ENCODE data around the gene TEX44.
A peak's percentile ranks its signal among the peaks of the same experiment; 100 is the strongest.

The TEX44 gene

DNA sequence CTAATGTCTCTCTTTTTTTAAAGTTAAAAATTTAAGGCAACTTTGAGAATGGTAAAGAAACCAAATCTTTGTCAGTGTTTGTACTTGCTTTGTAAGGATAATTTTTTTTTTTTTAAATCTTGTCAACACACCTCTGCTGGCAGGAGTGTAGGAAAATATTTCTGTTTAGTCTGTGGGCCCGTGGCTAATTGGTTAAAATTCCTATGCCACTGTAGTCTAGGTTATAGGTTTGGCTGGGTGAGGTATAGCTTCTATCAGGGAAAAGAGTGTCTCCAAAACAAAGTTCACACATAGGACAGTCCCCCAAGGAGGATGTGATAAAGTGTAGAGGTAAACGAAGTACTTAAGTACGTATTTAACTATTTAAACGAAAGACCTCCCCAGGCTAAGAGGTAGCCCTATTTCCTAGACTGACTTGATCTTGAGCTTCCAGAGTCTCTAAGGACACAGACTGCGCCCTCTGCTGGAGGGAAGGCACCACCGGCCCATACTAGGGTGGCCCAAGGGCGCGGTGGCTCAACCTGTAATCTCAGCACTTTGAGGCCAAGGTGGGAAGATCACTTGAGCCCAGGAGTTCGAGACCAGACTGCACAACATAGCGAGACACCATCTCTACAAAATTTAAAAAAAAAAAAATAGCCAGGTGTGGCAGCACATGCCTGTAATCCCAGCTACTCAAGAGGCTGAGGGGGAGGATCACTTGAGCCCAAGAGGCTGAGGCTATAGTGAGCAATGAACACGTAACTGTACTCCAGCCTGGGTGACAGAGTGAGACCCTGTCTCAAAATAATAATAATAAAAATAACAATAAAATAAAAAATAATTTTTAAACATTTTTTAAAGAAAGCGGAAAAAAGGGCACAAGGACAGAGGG, 8.9 kb downstream of the TEX44 start:
- Histone ChIP-seq H3K4me3 (ENCODE audit: low read depth, low read length) (no peak overlapping the region), H3K27me3 (replicated peaks) (no peaks in the 10 kb centered on the region), H3K27ac (no peak overlapping the region), H3K36me3 (replicated peaks) (no peaks in the 10 kb centered on the region)
- TF ChIP-seq, protein P1, sequence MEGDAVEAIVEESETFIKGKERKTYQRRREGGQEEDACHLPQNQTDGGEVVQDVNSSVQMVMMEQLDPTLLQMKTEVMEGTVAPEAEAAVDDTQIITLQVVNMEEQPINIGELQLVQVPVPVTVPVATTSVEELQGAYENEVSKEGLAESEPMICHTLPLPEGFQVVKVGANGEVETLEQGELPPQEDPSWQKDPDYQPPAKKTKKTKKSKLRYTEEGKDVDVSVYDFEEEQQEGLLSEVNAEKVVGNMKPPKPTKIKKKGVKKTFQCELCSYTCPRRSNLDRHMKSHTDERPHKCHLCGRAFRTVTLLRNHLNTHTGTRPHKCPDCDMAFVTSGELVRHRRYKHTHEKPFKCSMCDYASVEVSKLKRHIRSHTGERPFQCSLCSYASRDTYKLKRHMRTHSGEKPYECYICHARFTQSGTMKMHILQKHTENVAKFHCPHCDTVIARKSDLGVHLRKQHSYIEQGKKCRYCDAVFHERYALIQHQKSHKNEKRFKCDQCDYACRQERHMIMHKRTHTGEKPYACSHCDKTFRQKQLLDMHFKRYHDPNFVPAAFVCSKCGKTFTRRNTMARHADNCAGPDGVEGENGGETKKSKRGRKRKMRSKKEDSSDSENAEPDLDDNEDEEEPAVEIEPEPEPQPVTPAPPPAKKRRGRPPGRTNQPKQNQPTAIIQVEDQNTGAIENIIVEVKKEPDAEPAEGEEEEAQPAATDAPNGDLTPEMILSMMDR (IDR thresholded peaks at IDR 0.05; ENCODE audit: low read depth, low read length, missing control alignments): peak; percentile 97
- DNase-seq: peak; percentile 70
- in situ Hi-C loops (cut with HindIII; ENCODE audit: low pct_ligation_motif_present, low sequenced_read_pairs): no loop called here

DNA sequence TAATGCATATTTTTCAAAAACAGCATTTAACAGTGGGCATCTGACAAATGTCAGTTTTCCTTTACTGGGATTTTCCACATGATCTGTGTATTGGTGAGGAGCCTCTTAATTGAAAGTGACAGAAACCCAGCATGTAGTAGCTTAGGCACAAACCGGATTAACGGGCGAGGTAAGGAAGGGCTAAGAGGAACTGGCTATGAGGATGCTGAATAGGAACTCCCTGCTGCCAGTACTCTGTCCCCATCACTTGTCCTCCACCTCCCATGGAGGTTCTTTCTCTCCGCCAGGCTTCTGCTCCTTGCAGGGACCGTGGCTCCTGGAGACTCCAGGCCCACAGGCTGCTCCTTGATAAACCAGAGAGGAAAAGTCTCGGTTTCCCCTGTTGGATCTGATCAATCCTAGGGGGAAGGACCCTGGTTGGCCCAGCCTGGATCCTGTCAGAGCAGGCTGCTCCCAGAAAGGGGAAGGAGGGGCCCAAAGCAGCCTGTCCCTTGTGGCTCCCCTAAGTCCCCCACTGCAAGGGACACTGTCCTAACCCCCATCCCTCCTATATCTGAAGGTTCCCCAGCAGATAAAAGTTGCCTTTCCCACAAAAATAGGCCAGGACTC, 10.3 kb downstream of the TEX44 start:
- TF ChIP-seq, protein P1 (IDR thresholded peaks at IDR 0.05; ENCODE audit: low read depth, low read length, missing control alignments): no peak
- no peaks in the 10 kb centered on the region for H3K36me3 ChIP-seq (replicated peaks)
- no peak for DNase-seq
- no peak overlapping the region for H3K27ac ChIP-seq
- no peaks in the 10 kb centered on the region for H3K27me3 ChIP-seq (replicated peaks)
- H3K4me3 ChIP-seq (ENCODE audit: low read depth, low read length): no peak overlapping the region
- in situ Hi-C loops (cut with HindIII; ENCODE audit: low pct_ligation_motif_present, low sequenced_read_pairs): no loop called here

DNA sequence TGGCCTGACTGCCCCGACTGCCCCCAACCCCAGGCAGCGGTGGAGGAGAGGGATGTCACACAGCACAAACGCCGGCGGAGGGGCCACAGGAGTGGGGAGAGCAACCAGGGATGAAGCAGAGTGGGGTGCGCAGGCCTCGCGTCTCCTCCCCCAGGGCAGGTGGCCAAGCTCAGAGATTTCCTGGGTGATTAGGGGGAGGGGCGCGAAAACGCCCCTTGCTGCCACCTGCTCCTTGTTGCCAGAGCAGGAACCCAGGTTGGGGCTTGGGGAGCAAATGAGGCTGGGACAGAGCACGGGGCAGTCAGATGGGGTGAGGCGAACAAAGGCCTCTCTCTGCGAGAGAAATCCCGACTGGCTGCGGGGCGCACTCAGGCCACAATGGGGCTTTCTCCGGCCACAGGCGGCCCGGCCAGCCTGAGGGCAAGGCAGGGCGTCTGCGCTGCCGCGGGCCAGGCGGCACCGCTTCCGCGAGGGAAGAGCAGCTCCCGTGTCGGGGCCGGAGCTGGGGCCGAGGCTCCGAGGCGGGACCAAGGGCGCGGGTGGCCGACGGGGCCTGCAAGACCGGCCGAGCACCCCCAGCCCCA, 11.5 kb downstream of the TEX44 start:
- in situ Hi-C loops (cut with HindIII; ENCODE audit: low pct_ligation_motif_present, low sequenced_read_pairs): no loop called here
- TF ChIP-seq, protein P1 (IDR thresholded peaks at IDR 0.05; ENCODE audit: low read depth, low read length, missing control alignments): no peak
- DNase-seq: no peak

DNA sequence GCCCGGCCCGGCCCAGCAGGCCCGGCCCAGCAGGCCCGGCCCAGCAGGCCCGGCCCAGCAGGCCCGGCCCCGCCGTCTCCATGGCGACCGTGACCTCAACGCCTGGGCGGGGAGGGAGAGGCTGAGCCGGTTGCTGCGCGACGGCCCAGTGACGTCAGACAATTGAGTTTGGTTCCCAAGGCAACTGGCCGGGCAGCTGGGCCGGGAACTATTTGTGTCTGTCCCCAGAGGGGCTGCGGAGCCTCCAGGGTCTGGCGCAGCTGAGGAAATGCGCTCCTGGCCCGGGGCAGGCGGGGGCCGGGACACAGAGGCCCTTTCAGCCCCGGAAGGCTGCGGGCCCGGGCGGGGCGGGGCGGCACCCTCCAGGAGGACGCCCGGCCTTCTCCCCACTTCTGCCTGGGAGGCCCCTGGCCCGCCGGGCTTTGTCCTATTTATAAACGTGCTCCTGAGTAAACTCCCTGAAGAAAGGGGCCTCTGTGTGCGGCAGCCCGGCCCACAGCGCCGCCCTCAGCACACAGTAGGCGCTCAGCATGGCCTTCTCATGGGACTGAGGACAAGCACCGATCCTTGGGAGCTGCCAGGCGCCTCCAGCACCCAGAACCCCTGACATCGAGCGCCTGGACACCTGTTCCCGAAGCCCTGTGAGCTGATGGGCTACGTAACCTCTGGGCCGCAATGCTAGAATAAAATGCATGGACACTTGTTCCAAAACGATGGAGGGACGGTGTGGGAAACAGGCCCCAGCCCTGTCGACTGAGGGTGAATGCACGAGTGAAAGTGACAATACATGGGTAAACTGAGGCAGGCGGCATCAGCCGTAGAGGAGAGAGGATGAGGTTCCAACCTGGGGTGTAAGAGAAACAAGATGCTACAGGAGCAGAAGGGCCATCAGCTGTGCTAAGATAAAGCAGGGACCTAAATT, 12.3 kb downstream of the TEX44 start:
- Histone ChIP-seq H3K36me3 (replicated peaks) (no peaks in the 10 kb centered on the region), H3K27ac (peak overlapping the region; percentile 81), H3K4me3 (ENCODE audit: low read depth, low read length) (peak overlapping the region; percentile 50), H3K27me3 (replicated peaks) (no peaks in the 10 kb centered on the region)
- in situ Hi-C loops (cut with HindIII; ENCODE audit: low pct_ligation_motif_present, low sequenced_read_pairs): no loop called here
- TF ChIP-seq, protein P1 (IDR thresholded peaks at IDR 0.05; ENCODE audit: low read depth, low read length, missing control alignments): no peak
- peak; percentile 99 for DNase-seq

More for the DNA sequence above, 11.5 kb downstream of the TEX44 start:
- H3K36me3 ChIP-seq (replicated peaks): no peaks in the 10 kb centered on the region
- H3K27me3 ChIP-seq (replicated peaks): no peaks in the 10 kb centered on the region
- H3K4me3 ChIP-seq (ENCODE audit: low read depth, low read length): peak overlapping the region; percentile 50
- H3K27ac ChIP-seq: peak overlapping the region; percentile 81

DNA sequence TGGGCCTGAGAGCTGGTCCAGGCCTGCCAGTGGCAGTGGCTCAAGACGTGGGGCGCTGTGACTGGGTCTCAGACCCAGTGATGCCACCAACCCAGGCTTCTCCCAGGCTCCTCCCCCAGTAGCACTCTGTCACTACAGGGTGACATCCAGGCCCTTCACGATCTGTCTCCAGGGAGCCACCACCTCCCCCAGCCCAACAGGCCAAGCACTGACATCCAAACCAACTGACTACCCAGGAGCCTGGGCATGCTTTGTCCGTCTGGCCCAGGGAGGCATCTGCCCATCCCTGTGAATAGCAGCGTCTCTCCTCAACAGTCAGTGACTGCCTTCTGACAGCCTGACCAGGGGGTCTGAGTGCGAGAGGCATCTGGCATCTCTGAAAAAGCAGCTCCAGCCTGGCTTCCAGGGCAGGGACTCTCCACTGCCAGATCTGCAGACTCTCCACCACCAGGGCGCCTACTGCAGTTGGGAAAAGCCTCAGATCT, 13.0 kb downstream of the TEX44 start:
- H3K27me3 ChIP-seq (replicated peaks): no peaks in the 10 kb centered on the region
- no peak overlapping the region for H3K4me3 ChIP-seq (ENCODE audit: low read depth, low read length)
- no peaks in the 10 kb centered on the region for H3K36me3 ChIP-seq (replicated peaks)
- DNase-seq: no peak
- TF ChIP-seq, protein P1 (IDR thresholded peaks at IDR 0.05; ENCODE audit: low read depth, low read length, missing control alignments): peak; percentile 1
- in situ Hi-C loops (cut with HindIII; ENCODE audit: low pct_ligation_motif_present, low sequenced_read_pairs): no loop called here
- no peak overlapping the region for H3K27ac ChIP-seq

Data from brain microvascular endothelial cell (primary cell).